GM23248 (cell line): Measurements from ENCODE around the gene TRIM68. TPM values are rescaled to one million over a fixed set of nuclear protein-coding genes. Genes with fewer than 3 reads are reported as not detected.
A peak's percentile ranks its signal among the peaks of the same experiment; 100 is the strongest.

Experiments
- DNase-seq: peaks from one replicate; pipeline ENCODE4 v3.0.0-alpha.2; 2015
- H2AFZ ChIP-seq: fragments of 200-600 bp; sonication (generic); 2 replicates; pipeline ENCODE4 v1.6.1; 2016; ENCODE audit warnings: antibody characterized with exemption
- H3F3A ChIP-seq: fragments of 200-600 bp; sonication (generic); 2 replicates; pipeline ENCODE4 v1.6.1; 2016; ENCODE audit warnings: mild to moderate bottlenecking, antibody characterized with exemption, mixed run types; ENCODE audit not compliant: insufficient read depth
- H3K27ac ChIP-seq: fragments of 200-600 bp; sonication (generic); 2 replicates; pipeline ENCODE4 v1.5.1; 2016; ENCODE audit warnings: mild to moderate bottlenecking
- H3K27me3 ChIP-seq: fragments of 200-600 bp; sonication (generic); replicated peaks from 2 replicates; pipeline ENCODE4 v1.6.1; 2016; ENCODE audit warnings: mild to moderate bottlenecking; ENCODE audit not compliant: insufficient read depth
- H3K36me3 ChIP-seq: fragments of 200-600 bp; sonication (generic); 2 replicates; pipeline ENCODE4 v1.6.1; 2016; ENCODE audit warnings: low read depth, mild to moderate bottlenecking
- H3K4me1 ChIP-seq: fragments of 200-600 bp; sonication (generic); 2 replicates; pipeline ENCODE4 v1.6.1; 2016; ENCODE audit warnings: mild to moderate bottlenecking; ENCODE audit not compliant: insufficient read depth
- H3K4me2 ChIP-seq: fragments of 200-600 bp; sonication (generic); one replicate; pipeline ENCODE4 v1.6.1; 2016; ENCODE audit warnings: mild to moderate bottlenecking; ENCODE audit not compliant: unreplicated experiment
- H3K4me3 ChIP-seq: fragments of 200-600 bp; sonication (generic); 2 replicates; pipeline ENCODE4 v1.5.1; 2016; ENCODE audit warnings: mild to moderate bottlenecking
- H3K79me2 ChIP-seq: fragments of 200-600 bp; sonication (generic); 2 replicates; pipeline ENCODE4 v1.6.1; 2016; ENCODE audit warnings: mild to moderate bottlenecking; ENCODE audit not compliant: insufficient read depth
- H3K9ac ChIP-seq: fragments of 200-600 bp; sonication (generic); 2 replicates; pipeline ENCODE4 v1.6.1; 2016; ENCODE audit warnings: mild to moderate bottlenecking
- H3K9me2 ChIP-seq: fragments of 200-600 bp; sonication (generic); 2 replicates; pipeline ENCODE4 v1.6.1; 2016; ENCODE audit warnings: mixed run types, mild to moderate bottlenecking, moderate library complexity; ENCODE audit not compliant: insufficient read depth
- H3K9me3 ChIP-seq: fragments of 200-600 bp; sonication (generic); one replicate; pipeline ENCODE4 v1.6.1; 2017; ENCODE audit warnings: low read depth
- H4K20me1 ChIP-seq: fragments of 200-600 bp; sonication (generic); 2 replicates; pipeline ENCODE4 v1.6.0; 2016; ENCODE audit not compliant: insufficient read depth
- EZH2 ChIP-seq: fragments of 200-600 bp; sonication (generic); IDR thresholded peaks from 2 replicates; pipeline ENCODE4 v1.6.1; 2018; ENCODE audit warnings: antibody characterized with exemption, mild to moderate bottlenecking; ENCODE audit not compliant: insufficient read depth, poor library complexity, severe bottlenecking
- EZH2phosphoT487 ChIP-seq: fragments of 200-600 bp; sonication (generic); IDR thresholded peaks from 2 replicates; pipeline ENCODE4 v1.6.1; 2018; ENCODE audit warnings: antibody characterized with exemption, moderate library complexity, mild to moderate bottlenecking, low read depth; ENCODE audit not compliant: insufficient read depth
- WGBS, 2 experiments: methylation state at CpG; one replicate each; pipeline ENCODE4 v1.1.6; 2015 to 2017; ENCODE audit warnings: low lambda C conversion rate in 2 of 2, low coverage in 1 of 2; ENCODE audit errors: missing lambda C conversion rate in 2 of 2; 5-methylcytosine and 5-hydroxymethylcytosine counted together
- in situ Hi-C: fragments of 300-500 bp; cut with MboI; formaldehyde crosslinking; loops from 2 replicates; pipeline ENCODE4 v1.15.0; 2020
- polyA plus RNA-seq: library from polyadenylated mRNA; unstranded; fragments of >200 nt; fragmentation: Nextera tagmentation; extraction: Ambion mirVana; gene quantifications from 2 replicates; pipeline ENCODE4 v1.2.1, GENCODE V29; 2016
- total RNA-seq: library from RNA; depleted of rRNA; stranded (reverse); fragments of >200 nt; shearing (Covaris generic); gene quantifications from 2 replicates; pipeline ENCODE4 v1.2.3, GENCODE V29; 2014; rRNA removed

The TRIM68 gene
- total RNA-seq (15.2 and 19.2 TPM in 2 replicates), polyA plus RNA-seq (5.1 and 5.8 TPM in 2 replicates)

GRCh38 chr11:4607781-4608666 lies at the start of gene TRIM68:
Gene TRIM68, minus strand, starts transcription at chr11:4608231. Its CDS starts 2,727 bp downstream, at chr11:4605504.
- Histone ChIP-seq H3K79me2 (peaks cover 8% of the 10 kb centered on the region; the same call in 1 of the 2 replicates), H4K20me1 (no peaks in the 10 kb centered on the region), H3K9me2 (no peaks in the 10 kb centered on the region), H2AFZ (peak within 1 kb of the TSS; percentile 99), H3K27ac (peak within 1 kb of the TSS; percentile 79), H3K27me3 (no peaks in the 10 kb centered on the region), H3K9me3 (no peaks in the 10 kb centered on the region), H3K4me1 (peaks cover 5% of the 10 kb centered on the region; the same call in 1 of the 2 replicates), H3K36me3 (no peaks in the 10 kb centered on the region), H3K4me2 (peak within 1 kb of the TSS; percentile 95), H3K9ac (peak within 1 kb of the TSS; percentile 89), H3F3A (no peaks in the 10 kb centered on the region), H3K4me3 (peak within 1 kb of the TSS; percentile 82)
- TF ChIP-seq EZH2phosphoT487 (no peak), EZH2 (no peak)
- in situ Hi-C loops: no loop called here
- DNase-seq: peak; percentile 97
- 5 to 6% methylated on average over 35 to 42 of the region's 43 CpGs for WGBS, 2 experiments

GRCh38 chr11:4654635-4655369 lies 46.8 kb upstream of the TRIM68 start:
- no peak for DNase-seq
- in situ Hi-C loops: no loop called here
- Histone ChIP-seq H3K4me1 (no peaks in the 10 kb centered on the region), H3K4me3 (no peak overlapping the region), H3K79me2 (no peaks in the 10 kb centered on the region), H3F3A (no peaks in the 10 kb centered on the region), H2AFZ (no peak overlapping the region), H3K9me2 (no peaks in the 10 kb centered on the region), H4K20me1 (no peaks in the 10 kb centered on the region), H3K27me3 (no peaks in the 10 kb centered on the region), H3K9ac (no peak overlapping the region), H3K27ac (no peak overlapping the region), H3K4me2 (no peak overlapping the region), H3K9me3 (no peaks in the 10 kb centered on the region), H3K36me3 (no peaks in the 10 kb centered on the region)
- 3 to 10% methylated on average over 2 of the region's 2 CpGs for WGBS, 2 experiments
- no peak for TF ChIP-seq EZH2phosphoT487
- TF ChIP-seq EZH2: no peak

- H3K27me3 ChIP-seq: no peaks in the 10 kb centered on the region
- no peaks in the 10 kb centered on the region for H3K9me3 ChIP-seq
- H3K4me2 ChIP-seq: no peak overlapping the region
- in situ Hi-C loops: loop anchor here (10.0 to 25.0 kb wide), 2 partner anchors 357 to 740 kb away; partner anchors contain the start of gene OR51M1
- H4K20me1 ChIP-seq: no peaks in the 10 kb centered on the region
- H3K4me3 ChIP-seq: no peak overlapping the region
- no peaks in the 10 kb centered on the region for H3K9me2 ChIP-seq
- H3F3A ChIP-seq: no peaks in the 10 kb centered on the region
- no peaks in the 10 kb centered on the region for H3K4me1 ChIP-seq
- no peaks in the 10 kb centered on the region for H3K79me2 ChIP-seq
- no peak overlapping the region for H3K9ac ChIP-seq
- no peak overlapping the region for H3K27ac ChIP-seq
- no peak overlapping the region for H2AFZ ChIP-seq
- TF ChIP-seq EZH2 (no peak), EZH2phosphoT487 (no peak)
- no peak for DNase-seq
- no peaks in the 10 kb centered on the region for H3K36me3 ChIP-seq
- WGBS, 2 experiments: 1 to 5% methylated on average over 4 of the region's 4 CpGs
Observed at GRCh38 chr11:4647766-4648165, 39.7 kb upstream of the TRIM68 start.

GRCh38 chr11:4645974-4646373 lies 37.9 kb upstream of the TRIM68 start:
- no peaks in the 10 kb centered on the region for H4K20me1 ChIP-seq

More at GRCh38 chr11:4645974-4646373, 37.9 kb upstream of the TRIM68 start:
- Histone ChIP-seq H3K4me3 (no peak overlapping the region), H3K27ac (no peak overlapping the region), H3F3A (no peaks in the 10 kb centered on the region), H3K79me2 (no peaks in the 10 kb centered on the region), H3K27me3 (no peaks in the 10 kb centered on the region), H3K4me2 (no peak overlapping the region), H3K36me3 (no peaks in the 10 kb centered on the region), H3K9me3 (no peaks in the 10 kb centered on the region), H2AFZ (no peak overlapping the region), H3K4me1 (no peaks in the 10 kb centered on the region), H3K9me2 (no peaks in the 10 kb centered on the region), H3K9ac (no peak overlapping the region)
- no peak for DNase-seq
- TF ChIP-seq EZH2phosphoT487 (no peak), EZH2 (no peak)
- in situ Hi-C loops: loop anchor here (10.0 to 25.0 kb wide), 2 partner anchors 359 to 741 kb away; partner anchors contain the start of gene OR51M1
- 12 to 14% methylated on average over 2 of the region's 2 CpGs for WGBS, 2 experiments
